Keratinocyte (primary cell): ENCODE data around the gene TRIM59. TPM values are rescaled to one million over a fixed set of nuclear protein-coding genes. Genes with fewer than 3 reads are reported as not detected.
A peak's percentile ranks its signal among the peaks of the same experiment; 100 is the strongest.

ENCODE experiments used
- DNase-seq: peaks from one replicate; pipeline ENCODE4 v3.0.0-alpha.2; 2011; ENCODE audit warnings: low read depth, missing footprints, low spot score
- FAIRE-seq: peaks from 2 replicates; lab custom pipeline; 2011; peaks lifted over from hg19 to GRCh38; lab: Jason Lieb, UNC
- H2AFZ ChIP-seq: 2 replicates; pipeline ENCODE4 v1.6.0; 2012; ENCODE audit warnings: low read length, control low read depth, inconsistent platforms; ENCODE audit not compliant: control insufficient read depth
- H3K27ac ChIP-seq: 2 replicates; pipeline ENCODE4 v1.5.1; 2011; ENCODE audit warnings: low read length; ENCODE audit not compliant: control insufficient read depth, insufficient read depth
- H3K27me3 ChIP-seq: 3 replicates; pipeline ENCODE4 v1.6.0; 2011; ENCODE audit warnings: low read length; ENCODE audit not compliant: control insufficient read depth, insufficient read depth; ENCODE audit errors: extremely low read depth
- H3K36me3 ChIP-seq, 2 experiments: 2 replicates in 1 of 2; 3 replicates in 1 of 2; pipeline ENCODE4 v1.5.1; 2011; ENCODE audit warnings: low read length in 2 of 2, mild to moderate bottlenecking in 1 of 2; ENCODE audit not compliant: control insufficient read depth in 2 of 2, insufficient read depth in 2 of 2; ENCODE audit errors: extremely low read depth in 1 of 2
- H3K4me1 ChIP-seq: 3 replicates; pipeline ENCODE4 v1.5.1; 2011; ENCODE audit warnings: low read length; ENCODE audit not compliant: control insufficient read depth, insufficient read depth; ENCODE audit errors: extremely low read depth
- H3K4me2 ChIP-seq: 3 replicates; pipeline ENCODE4 v1.6.0; 2011; ENCODE audit warnings: low read depth, low read length; ENCODE audit not compliant: control insufficient read depth, insufficient read depth; ENCODE audit errors: extremely low read depth
- H3K4me3 ChIP-seq, 3 experiments: fragments of 200-600 bp in 1 of 3; sonication (generic) in 1 of 3; 2 replicates in 2 of 3; 3 replicates in 1 of 3; pipeline ENCODE4 v1.5.1; 2011 to 2016; ENCODE audit warnings: low read length in 3 of 3, mild to moderate bottlenecking in 3 of 3, control low read depth in 2 of 3, inconsistent platforms in 1 of 3, low read depth in 1 of 3, mixed read lengths in 1 of 3, mixed run types in 1 of 3, moderate library complexity in 1 of 3; ENCODE audit not compliant: control insufficient read depth in 2 of 3, insufficient read depth in 2 of 3; ENCODE audit errors: extremely low read depth in 1 of 3
- H3K79me2 ChIP-seq: 2 replicates; pipeline ENCODE4 v1.6.0; 2012; ENCODE audit warnings: low read length; ENCODE audit not compliant: control insufficient read depth, insufficient read depth
- H3K9ac ChIP-seq: 3 replicates; pipeline ENCODE4 v1.6.0; 2011; ENCODE audit warnings: low read length; ENCODE audit not compliant: control insufficient read depth, insufficient read depth; ENCODE audit errors: extremely low read depth
- H3K9me1 ChIP-seq: 3 replicates; pipeline ENCODE4 v1.6.0; 2011; ENCODE audit warnings: low read length; ENCODE audit not compliant: control insufficient read depth, insufficient read depth; ENCODE audit errors: extremely low read depth
- H3K9me3 ChIP-seq: 2 replicates; pipeline ENCODE4 v1.5.1; 2012; ENCODE audit warnings: low read depth, low read length; ENCODE audit not compliant: control insufficient read depth
- H4K20me1 ChIP-seq: 3 replicates; pipeline ENCODE4 v1.6.0; 2011; ENCODE audit warnings: low read length; ENCODE audit not compliant: control insufficient read depth, insufficient read depth; ENCODE audit errors: extremely low read depth
- CTCF ChIP-seq, 3 experiments: IDR thresholded peaks in 1 of 3; conservative IDR thresholded peaks in 1 of 3; optimal IDR thresholded peaks in 1 of 3; 2 replicates in 2 of 3; 3 replicates in 1 of 3; pipeline versions ENCODE3 to v1.5.1; 2011; ENCODE audit warnings: low read length in 3 of 3, mild to moderate bottlenecking in 3 of 3, moderate library complexity in 2 of 3, control low read depth in 1 of 3, inconsistent platforms in 1 of 3; ENCODE audit not compliant: insufficient read depth in 2 of 3; ENCODE audit errors: extremely low read depth in 1 of 3
- EZH2 ChIP-seq: IDR thresholded peaks from one replicate; pipeline ENCODE4 v1.6.1; 2012; ENCODE audit warnings: inconsistent platforms, mild to moderate bottlenecking, low read length, moderate library complexity
- dilution Hi-C: fragments of 300-500 bp; cut with MboI; formaldehyde crosslinking; loops from one replicate; pipeline ENCODE4 v1.7.0; 2020; ENCODE audit warnings: low sequenced_read_pairs; ENCODE audit not compliant: extremely low pct_ligation_motif_present
- polyA plus RNA-seq, 5 experiments: library from polyadenylated mRNA; depleted of rRNA in 3 of 5; stranded (reverse) in 3 of 5; stranded (forward) in 1 of 5; unstranded in 1 of 5; fragments of >200 nt; gene quantifications; 1 replicate in 1 of 5; 2 replicates in 3 of 5; 3 replicates in 1 of 5; pipeline versions ENCODE4 v1.2.1 to v1.2.3, GENCODE V29; 2011 to 2012; ENCODE audit warnings: missing spikeins in 2 of 5, low read depth in 1 of 5, low replicate concordance in 1 of 5

The TRIM59 gene
- polyA plus RNA-seq, 1 donor (not counting 4 experiments of a cell fraction or from before 2014, with no cell fraction given) = 8.0 TPM

GRCh38 chr3:160448845-160449635 lies 546 bp downstream of the TRIM59 start:
- DNase-seq (no peak), FAIRE-seq (peak; percentile 29)
- peak overlapping the region; percentile 94 for H3K9ac ChIP-seq
- H3K9me1 ChIP-seq = no peaks in the 10 kb centered on the region
- H3K79me2 ChIP-seq = peaks cover 46% of the 10 kb centered on the region
- H3K4me2 ChIP-seq = peak overlapping the region; percentile 94
- H3K4me1 ChIP-seq = peaks cover 25% of the 10 kb centered on the region
- H3K36me3 ChIP-seq = peaks cover 0 to 9% of the 10 kb centered on the region in 2 experiments
- H3K27me3 ChIP-seq = no peaks in the 10 kb centered on the region
- dilution Hi-C loops = no loop called here
- H4K20me1 ChIP-seq = no peaks in the 10 kb centered on the region
- H2AFZ ChIP-seq = peak overlapping the region; percentile 99
- peaks cover 3% of the 10 kb centered on the region for H3K9me3 ChIP-seq
- TF ChIP-seq EZH2 (no peak), CTCF (optimal IDR thresholded peaks at IDR 0.05 in 1 of 3, IDR thresholded peaks at IDR 0.05 in 1 of 3, conservative IDR thresholded peaks at IDR 0.05 in 1 of 3; ENCODE audit: extremely low read depth in 1 of 3, insufficient read depth in 2 of 3, low read length in 3 of 3) (no peak)
- peak overlapping the region; percentile 90 for H3K27ac ChIP-seq
- peak overlapping the region; percentile 63 to 96 (median 95) for H3K4me3 ChIP-seq

DNA sequence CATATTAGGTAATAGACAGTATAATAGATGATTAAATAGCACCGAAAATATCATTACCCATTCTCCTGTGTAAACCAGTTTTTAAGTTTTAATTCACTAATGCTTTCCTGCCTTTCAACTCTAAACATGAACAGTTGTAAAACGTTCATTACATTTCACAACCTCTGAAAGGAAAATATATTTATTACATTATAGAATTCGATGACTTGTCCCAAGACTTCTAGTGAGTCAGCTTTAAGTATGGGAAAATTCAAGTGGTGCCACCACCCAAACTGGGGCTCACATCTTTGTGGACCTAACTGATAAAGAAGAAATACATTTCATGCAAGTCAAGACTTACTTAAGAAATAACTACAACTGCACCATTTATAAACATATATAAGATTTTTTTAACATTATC lies 2.0 kb downstream of the TRIM59 start:
- peaks cover 59% of the 10 kb centered on the region for H3K79me2 ChIP-seq

More for the DNA sequence above, 2.0 kb downstream of the TRIM59 start:
- no peak overlapping the region for H2AFZ ChIP-seq
- peaks cover 25% of the 10 kb centered on the region for H3K4me1 ChIP-seq
- dilution Hi-C loops = no loop called here
- H3K27ac ChIP-seq = peak overlapping the region; percentile 32
- H3K9me3 ChIP-seq = peaks cover 3% of the 10 kb centered on the region
- H3K9me1 ChIP-seq = no peaks in the 10 kb centered on the region
- peak overlapping the region; percentile 94 for H3K4me2 ChIP-seq
- peak overlapping the region in 2 of 3 experiments; percentile 25 to 95 for H3K4me3 ChIP-seq
- peaks cover 0 to 9% of the 10 kb centered on the region in 2 experiments for H3K36me3 ChIP-seq
- H3K27me3 ChIP-seq = no peaks in the 10 kb centered on the region
- DNase-seq = no peak
- H4K20me1 ChIP-seq = no peaks in the 10 kb centered on the region
- no peak for FAIRE-seq
- no peak for TF ChIP-seq EZH2
- TF ChIP-seq CTCF (optimal IDR thresholded peaks at IDR 0.05 in 1 of 3, IDR thresholded peaks at IDR 0.05 in 1 of 3, conservative IDR thresholded peaks at IDR 0.05 in 1 of 3; ENCODE audit: extremely low read depth in 1 of 3, insufficient read depth in 2 of 3, low read length in 3 of 3) = no peak
- no peak overlapping the region for H3K9ac ChIP-seq
